H1 (cell line): Measurements from ENCODE around the gene APLP1.

Source experiments
- CTCF ChIP-seq, 3 experiments: IDR thresholded peaks; 1 replicate in 2 of 3; 2 replicates in 1 of 3; pipeline versions ENCODE4 v1.5.1 to v1.6.1; 2011; ENCODE audit warnings: low read length in 3 of 3, mild to moderate bottlenecking in 3 of 3, inconsistent platforms in 2 of 3, low read depth in 1 of 3, moderate library complexity in 1 of 3; ENCODE audit not compliant: insufficient read depth in 1 of 3; ENCODE audit errors: control extremely low read depth in 1 of 3
- GTF2F1 ChIP-seq: IDR thresholded peaks from 2 replicates; pipeline ENCODE4 v1.6.1; 2012; ENCODE audit warnings: low read depth, low read length, improper control_type of control experiment, borderline replicate concordance
- POLR2A ChIP-seq, 2 experiments: IDR thresholded peaks; 1 replicate in 1 of 2; 2 replicates in 1 of 2; pipeline ENCODE4 v1.6.1; 2011; ENCODE audit warnings: low read depth in 2 of 2, low read length in 2 of 2, mild to moderate bottlenecking in 2 of 2; ENCODE audit errors: control extremely low read depth in 1 of 2
- RAD21 ChIP-seq, 2 experiments: IDR thresholded peaks in 1 of 2; conservative IDR thresholded peaks in 1 of 2; 2 replicates each; pipeline ENCODE4 v1.6.1; 2011; ENCODE audit warnings: low read depth in 2 of 2, low read length in 2 of 2, improper control_type of control experiment in 1 of 2, inconsistent platforms in 1 of 2, mild to moderate bottlenecking in 1 of 2, moderate library complexity in 1 of 2
- RBBP5 ChIP-seq: IDR thresholded peaks from 2 replicates; pipeline ENCODE4 v1.7.1; 2012; ENCODE audit warnings: low read depth, mild to moderate bottlenecking, inconsistent platforms, low read length, moderate library complexity, borderline replicate concordance
- RXRA ChIP-seq: IDR thresholded peaks from 2 replicates; pipeline ENCODE4 v1.6.1; 2011; ENCODE audit warnings: low read depth, mild to moderate bottlenecking, low read length, moderate library complexity; ENCODE audit not compliant: insufficient read depth
- SP4 ChIP-seq: IDR thresholded peaks from 2 replicates; pipeline ENCODE4 v1.6.1; 2012; ENCODE audit warnings: low read length, inconsistent platforms
- TAF1 ChIP-seq: IDR thresholded peaks from 2 replicates; pipeline ENCODE4 v1.6.1; 2011; ENCODE audit warnings: mild to moderate bottlenecking, low read depth, low read length

GRCh38 chr19:35882114-35882832 is 13.9 kb downstream of the APLP1 start:
- TF ChIP-seq CTCF (IDR thresholded peaks at IDR 0.05; ENCODE audit: control extremely low read depth in 1 of 3, insufficient read depth in 1 of 3, low read depth in 1 of 3, low read length in 3 of 3) (peak in 2 of 3 experiments; percentile 46; a peak in 2 of 4 replicates), RAD21 (IDR thresholded peaks at IDR 0.05 in 1 of 2, conservative IDR thresholded peaks at IDR 0.05 in 1 of 2; ENCODE audit: low read depth in 2 of 2, low read length in 2 of 2) (peak; percentile 74 to 78), SP4 (no peak), RBBP5 (no peak), TAF1 (no peak), GTF2F1 (no peak), POLR2A (IDR thresholded peaks at IDR 0.05; ENCODE audit: control extremely low read depth in 1 of 2, low read depth in 2 of 2, low read length in 2 of 2) (no peak), RXRA (no peak)
